Activated naive CD4-positive, alpha-beta T cell (primary cell): ENCODE data around the gene DNM3.

ENCODE experiments used
- DNase-seq, 4 experiments: peaks; one replicate each; lab custom pipeline; 2025; lab: John Stamatoyannopoulos, UW

The DNM3 gene

DNA sequence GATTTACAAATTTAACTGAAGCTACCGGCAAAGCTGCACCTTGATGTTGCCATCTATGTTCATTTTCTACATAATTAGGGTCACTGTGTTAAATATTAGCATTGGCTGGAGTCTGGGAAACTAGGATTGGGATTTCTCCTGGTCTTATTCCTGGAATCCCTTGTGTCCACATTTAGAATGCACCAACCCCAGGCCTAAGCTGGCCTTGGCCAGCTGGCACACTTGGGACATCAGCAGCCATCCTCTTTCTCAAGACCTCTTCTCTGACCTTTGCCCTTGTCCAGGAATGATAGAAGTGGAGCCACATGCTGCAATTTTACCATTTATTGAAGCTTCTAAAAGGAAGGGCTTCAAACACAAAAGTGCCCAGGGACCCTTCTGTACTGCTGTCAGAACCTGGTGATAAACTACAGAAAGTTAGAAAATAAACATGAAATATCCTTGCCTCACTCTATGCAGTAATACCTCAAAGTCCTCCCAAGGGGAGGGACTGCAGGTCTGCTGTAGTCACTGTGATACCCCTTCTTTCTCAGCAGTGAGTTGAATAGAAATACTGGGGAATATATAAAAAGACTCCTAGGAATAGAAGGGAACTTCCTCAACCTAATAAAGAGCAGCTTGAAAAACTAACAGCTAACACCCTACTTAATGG, 616.3 kb downstream of the DNM3 start:
- no peak for DNase-seq

DNA sequence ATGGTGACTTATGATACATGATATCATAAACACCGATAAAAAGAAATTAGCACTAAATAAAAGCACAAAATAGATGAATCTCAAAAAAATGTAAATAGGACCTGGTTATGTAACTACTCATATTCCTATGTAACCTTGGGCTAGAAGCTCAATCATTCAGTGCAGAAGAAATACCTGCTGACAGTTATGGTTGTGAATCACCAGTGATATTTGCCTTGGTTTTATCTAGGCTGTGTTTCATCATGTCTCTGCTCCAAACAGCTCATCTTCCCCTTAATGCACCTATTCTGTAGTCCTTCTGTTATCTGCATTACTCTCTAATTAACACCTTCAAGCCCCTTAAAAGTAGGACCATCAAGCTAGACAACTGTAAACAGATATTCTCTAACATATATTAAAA, 618.9 kb downstream of the DNM3 start:
- no peak for DNase-seq

DNA sequence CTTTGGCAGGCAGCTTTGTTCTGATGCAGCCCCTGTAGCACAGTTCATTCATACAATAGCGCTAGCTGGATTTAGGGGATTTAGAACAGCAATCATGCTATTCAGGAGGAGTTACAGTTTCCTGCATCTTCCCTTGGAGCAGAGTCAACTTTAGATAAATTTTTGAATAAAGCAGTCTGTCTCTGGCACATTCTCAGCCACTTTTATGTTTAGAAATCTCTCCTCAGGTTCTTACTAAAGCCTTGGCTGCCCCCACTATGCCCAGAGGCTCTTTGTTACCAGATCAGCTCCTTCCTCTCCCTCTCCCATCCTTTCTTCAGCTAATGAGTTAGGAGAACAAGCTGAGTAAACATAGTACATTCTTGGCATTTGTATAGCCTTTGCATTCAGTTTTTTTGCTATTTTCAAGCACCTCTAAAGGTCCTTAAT, 619.6 kb downstream of the DNM3 start:
- DNase-seq, result no peak
